HG02973 (cell line): Measurements from ENCODE around the gene STK32B.
"Not testable (repeated sequence)": the region's sequence is repeated elsewhere in the genome, so short reads cannot be mapped to it uniquely, and the experiment has no call there.

ENCODE experiments used
- ATAC-seq: cut with Tn5 transposase; IDR thresholded peaks from one replicate; pipeline ENCODE4 v1.9.1; 2021; ENCODE audit warnings: moderate library complexity; ENCODE audit not compliant: unreplicated experiment

The STK32B gene

GRCh38 chr4:5423670-5424069 lies 372.4 kb downstream of the STK32B start:
- no peak for ATAC-seq

GRCh38 chr4:5424211-5424610 lies 372.9 kb downstream of the STK32B start:
- ATAC-seq = no peak

- no peak for ATAC-seq
Observed at GRCh38 chr4:5424901-5425300, 373.6 kb downstream of the STK32B start.

GRCh38 chr4:5429747-5430146 lies 378.5 kb downstream of the STK32B start:
- ATAC-seq = no peak

GRCh38 chr4:5433196-5433595 lies 381.9 kb downstream of the STK32B start:
- no peak for ATAC-seq

- ATAC-seq = no peak
Observed at GRCh38 chr4:5435201-5435600, 383.9 kb downstream of the STK32B start.

GRCh38 chr4:5435823-5436222 lies 384.5 kb downstream of the STK32B start:
- no peak for ATAC-seq

- not testable (repeated sequence) for ATAC-seq
Observed at GRCh38 chr4:5443976-5444802, 392.9 kb downstream of the STK32B start.

GRCh38 chr4:5444918-5445517 lies 393.7 kb downstream of the STK32B start:
- no peak for ATAC-seq

GRCh38 chr4:5446595-5447226 lies 395.4 kb downstream of the STK32B start:
- ATAC-seq = no peak

GRCh38 chr4:5447755-5448154 lies 396.5 kb downstream of the STK32B start:
- ATAC-seq = no peak

GRCh38 chr4:5448221-5448620 lies 396.9 kb downstream of the STK32B start:
- ATAC-seq = no peak

- no peak for ATAC-seq
Observed at GRCh38 chr4:5451243-5451642, 400.0 kb downstream of the STK32B start.

- no peak for ATAC-seq
Observed at GRCh38 chr4:5452156-5452555, 400.9 kb downstream of the STK32B start.

- ATAC-seq = no peak
Observed at GRCh38 chr4:5455003-5455585, 403.8 kb downstream of the STK32B start.

- ATAC-seq = no peak
Observed at GRCh38 chr4:5456296-5456845, 405.1 kb downstream of the STK32B start.

GRCh38 chr4:5458676-5459075 lies 407.4 kb downstream of the STK32B start:
- no peak for ATAC-seq

- no peak for ATAC-seq
Observed at GRCh38 chr4:5459236-5459635, 408.0 kb downstream of the STK32B start.

GRCh38 chr4:5460106-5460801 lies 409.0 kb downstream of the STK32B start:
- ATAC-seq = no peak

GRCh38 chr4:5461477-5461876 lies 410.2 kb downstream of the STK32B start:
- ATAC-seq = no peak
